ENCODE data around the gene KISS1. TPM values are rescaled to one million over a fixed set of nuclear protein-coding genes. Genes with fewer than 3 reads are reported as not detected.

Gene KISS1
- total RNA-seq, 1 donor from 2014 or later: 0.77 TPM

- Mint-ChIP-seq H3K27me3 (ENCODE audit: low read depth) (peaks cover 19% of the 10 kb centered on the region), H3K36me3 (ENCODE audit: low read depth) (no peaks in the 10 kb centered on the region), H3K4me3 (ENCODE audit: unreplicated experiment) (no peak overlapping the region), H3K9me3 (ENCODE audit: low read depth) (no peaks in the 10 kb centered on the region), H3K27ac (ENCODE audit: unreplicated experiment) (no peak overlapping the region), H3K4me1 (ENCODE audit: low read depth) (peaks cover 25% of the 10 kb centered on the region)
- no peak for DNase-seq (ENCODE audit: low spot score)
- no peak for TF ChIP-seq CTCF (IDR thresholded peaks at IDR 0.05)
Observed at GRCh38 chr1:204194080-204194479, 2.2 kb downstream of the KISS1 start.

GRCh38 chr1:204192589-204193352 lies 3.5 kb downstream of the KISS1 start:
- no peaks in the 10 kb centered on the region for H3K9me3 Mint-ChIP-seq (ENCODE audit: low read depth)
- no peak overlapping the region for H3K4me3 Mint-ChIP-seq (ENCODE audit: unreplicated experiment)
- no peak for DNase-seq (ENCODE audit: low spot score)

GRCh38 chr1:204192046-204192445 lies 4.2 kb downstream of the KISS1 start:
- peaks cover 38% of the 10 kb centered on the region for H3K27me3 Mint-ChIP-seq (ENCODE audit: low read depth)
- no peak for DNase-seq (ENCODE audit: low spot score)
- H3K36me3 Mint-ChIP-seq (ENCODE audit: low read depth): no peaks in the 10 kb centered on the region
- H3K9me3 Mint-ChIP-seq (ENCODE audit: low read depth): no peaks in the 10 kb centered on the region
- H3K4me3 Mint-ChIP-seq (ENCODE audit: unreplicated experiment): no peak overlapping the region
- peaks cover 18% of the 10 kb centered on the region for H3K4me1 Mint-ChIP-seq (ENCODE audit: low read depth)
- no peak for TF ChIP-seq CTCF (IDR thresholded peaks at IDR 0.05)
- no peak overlapping the region for H3K27ac Mint-ChIP-seq (ENCODE audit: unreplicated experiment)

More at GRCh38 chr1:204192589-204193352, 3.5 kb downstream of the KISS1 start:
- Mint-ChIP-seq H3K27ac (ENCODE audit: unreplicated experiment) (no peak overlapping the region), H3K36me3 (ENCODE audit: low read depth) (no peaks in the 10 kb centered on the region), H3K27me3 (ENCODE audit: low read depth) (peaks cover 31% of the 10 kb centered on the region), H3K4me1 (ENCODE audit: low read depth) (peaks cover 18% of the 10 kb centered on the region)
- no peak for TF ChIP-seq CTCF (IDR thresholded peaks at IDR 0.05)

- Mint-ChIP-seq H3K4me1 (ENCODE audit: low read depth) (peaks cover 16% of the 10 kb centered on the region), H3K9me3 (ENCODE audit: low read depth) (no peaks in the 10 kb centered on the region), H3K27ac (ENCODE audit: unreplicated experiment) (no peak overlapping the region), H3K27me3 (ENCODE audit: low read depth) (peaks cover 43% of the 10 kb centered on the region), H3K4me3 (ENCODE audit: unreplicated experiment) (no peak overlapping the region), H3K36me3 (ENCODE audit: low read depth) (no peaks in the 10 kb centered on the region)
- DNase-seq (ENCODE audit: low spot score): no peak
- no peak for TF ChIP-seq CTCF (IDR thresholded peaks at IDR 0.05)
Observed at GRCh38 chr1:204191456-204191855, 4.8 kb downstream of the KISS1 start.

GRCh38 chr1:204190212-204191211 lies 5.8 kb downstream of the KISS1 start:
- Mint-ChIP-seq H3K4me1 (ENCODE audit: low read depth) (peaks cover 6% of the 10 kb centered on the region), H3K4me3 (ENCODE audit: unreplicated experiment) (no peak overlapping the region), H3K9me3 (ENCODE audit: low read depth) (no peaks in the 10 kb centered on the region), H3K36me3 (ENCODE audit: low read depth) (no peaks in the 10 kb centered on the region), H3K27ac (ENCODE audit: unreplicated experiment) (no peak overlapping the region), H3K27me3 (ENCODE audit: low read depth) (peaks cover 43% of the 10 kb centered on the region)
- TF ChIP-seq CTCF (IDR thresholded peaks at IDR 0.05): no peak
- DNase-seq (ENCODE audit: low spot score): no peak

Data from chondrocyte (in vitro differentiated cells).